Panc1 (cell line): ENCODE results near the gene EGFLAM. TPM values are rescaled to one million over a fixed set of nuclear protein-coding genes. Genes with fewer than 3 reads are reported as not detected.

Experiments used
- ATAC-seq: fragments of 200-7000 bp; cut with Tn5 transposase; 2 replicates; pipeline ENCODE4 v1.9.1; 2020; ENCODE audit warnings: mild to moderate bottlenecking, moderate library complexity
- BruUV-seq: library from RNA; stranded (reverse); fragments of 400-500 nt; replicated peaks from 2 replicates; lab custom pipeline; 2021; lab: Mats Ljungman, UMichigan
- CTCF ChIA-PET: fragments of 300-600 bp; sonication (Branson Sonifier 250); formaldehyde crosslinking; loops from one replicate; lab custom pipeline; 2022; ENCODE audit warnings: antibody characterized with exemption; lab: Charles Lee
- POLR2A ChIA-PET: fragments of 300-600 bp; sonication (Branson Sonifier 250); formaldehyde crosslinking; loops from one replicate; lab custom pipeline; 2022; ENCODE audit warnings: antibody characterized with exemption; lab: Charles Lee
- DNase-seq: peaks from one replicate; pipeline ENCODE4 v3.0.0-alpha.2; 2010; ENCODE audit warnings: low read depth, low spot score
- H3K27ac ChIP-seq: 2 replicates; pipeline ENCODE4 v1.5.1; 2011; ENCODE audit warnings: mild to moderate bottlenecking, low read length, inconsistent platforms
- H3K27me3 ChIP-seq: fragments of 200-500 bp; sonication (Bioruptor generic); 2 replicates; pipeline ENCODE4 v1.6.0; 2014; ENCODE audit warnings: low read length, inconsistent platforms; ENCODE audit not compliant: control insufficient read depth, insufficient read depth
- H3K36me3 ChIP-seq: fragments of 200-500 bp; sonication (Bioruptor generic); 2 replicates; pipeline ENCODE4 v1.5.1; 2014; ENCODE audit warnings: inconsistent platforms, mild to moderate bottlenecking, low read length, moderate library complexity; ENCODE audit not compliant: control insufficient read depth, insufficient read depth
- H3K4me1 ChIP-seq: 2 replicates; pipeline ENCODE4 v1.5.1; 2011; ENCODE audit warnings: inconsistent platforms, mild to moderate bottlenecking, low read length, moderate library complexity; ENCODE audit not compliant: control insufficient read depth, insufficient read depth
- H3K4me3 ChIP-seq, 2 experiments: 2 replicates each; pipeline ENCODE4 v1.5.1; 2011 to 2012; ENCODE audit warnings: low read depth in 2 of 2, low read length in 2 of 2, mild to moderate bottlenecking in 2 of 2, inconsistent platforms in 1 of 2, moderate library complexity in 1 of 2
- H3K9me3 ChIP-seq: fragments of 200-500 bp; sonication (Bioruptor generic); 2 replicates; pipeline ENCODE4 v1.5.1; 2014; ENCODE audit warnings: low read depth, mild to moderate bottlenecking, inconsistent platforms, low read length, moderate library complexity; ENCODE audit not compliant: control insufficient read depth, insufficient read depth
- POLR2AphosphoS5 ChIP-seq: IDR thresholded peaks from 2 replicates; pipeline ENCODE4 v1.6.1; 2012; ENCODE audit warnings: mild to moderate bottlenecking, low read depth, low read length, moderate library complexity
- REST ChIP-seq, 2 experiments: IDR thresholded peaks; 2 replicates each; pipeline ENCODE4 v1.6.1; 2011 to 2012; ENCODE audit warnings: low read depth in 2 of 2, control low read depth in 1 of 2, low read length in 1 of 2, mild to moderate bottlenecking in 1 of 2, moderate library complexity in 1 of 2; ENCODE audit not compliant: insufficient read depth in 1 of 2
- SIN3A ChIP-seq: IDR thresholded peaks from 2 replicates; pipeline ENCODE4 v1.6.1; 2012; ENCODE audit warnings: low read depth, mild to moderate bottlenecking, low read length, moderate library complexity, borderline replicate concordance; ENCODE audit not compliant: insufficient read depth
- TCF7L2 ChIP-seq: IDR thresholded peaks from 2 replicates; pipeline ENCODE4 v1.6.1; 2011; ENCODE audit warnings: mild to moderate bottlenecking, low read depth, low read length, inconsistent platforms
- in situ Hi-C: cut with HindIII; loops from 2 replicates; pipeline ENCODE4 v1.10.0; 2016; ENCODE audit warnings: low sequenced_read_pairs, low pct_unique_long_range_greater_than_20kb
- intact Hi-C: fragments of 100-400 bp; cut with micrococcal nuclease; formaldehyde crosslinking; loops from one replicate; pipeline ENCODE4 v1.10.0; 2022; ENCODE audit not compliant: unreplicated experiment
- total RNA-seq: library from RNA; stranded (reverse); gene quantifications from one replicate; pipeline ENCODE4 v1.2.1, GENCODE V29; 2021; ENCODE audit not compliant: unreplicated experiment
- TF ChIP-seq, protein P1 (sequence below): fragments of 450-650 bp; IDR thresholded peaks from 2 replicates; pipeline ENCODE4 v1.5.1; 2017; ENCODE audit warnings: mild to moderate bottlenecking

EGFLAM gene
- total RNA-seq, 1 experiment from 2014 or later = 14.8 TPM

- no peak for DNase-seq
- CTCF ChIA-PET = interaction anchor here (1.4 kb wide), 1 partner anchor 343 kb away, joined by 4 read pairs; no protein-coding TSS in a partner anchor
- Histone ChIP-seq H3K27ac (peak overlapping the region; percentile 86), H3K9me3 (no peaks in the 10 kb centered on the region), H3K4me1 (peaks cover 54% of the 10 kb centered on the region), H3K27me3 (no peaks in the 10 kb centered on the region), H3K4me3 (no peak overlapping the region), H3K36me3 (no peaks in the 10 kb centered on the region)
- intact Hi-C loops (no loop called here), in situ Hi-C loops (no loop called here)
- TF ChIP-seq SIN3A = no peak
- BruUV-seq = no TSS peak
- POLR2A ChIA-PET = interaction anchor here (0.6 kb wide), 1 partner anchor 24 kb away, joined by 4 read pairs; no protein-coding TSS in a partner anchor
- no peak for ATAC-seq
Observed at GRCh38 chr5:38466424-38467189, 208.2 kb downstream of the EGFLAM start.

GRCh38 chr5:38467353-38468040 is 209.1 kb downstream of the EGFLAM start:
- H3K4me1 ChIP-seq = peaks cover 53% of the 10 kb centered on the region
- in situ Hi-C loops = no loop called here
- ChIA-PET CTCF (interaction anchor here (0.6 to 1.4 kb wide), 4 partner anchors 26 to 342 kb away, joined by 3 to 6 read pairs (median 4); no protein-coding TSS in a partner anchor), POLR2A (interaction anchor here (0.5 to 0.6 kb wide), 2 partner anchors 23 to 377 kb away, joined by 4 to 7 read pairs; no protein-coding TSS in a partner anchor)
- no peaks in the 10 kb centered on the region for H3K36me3 ChIP-seq
- H3K4me3 ChIP-seq = peak overlapping the region; percentile 2 to 24; a peak in 3 of 4 replicates
- DNase-seq (no peak), ATAC-seq (peak; percentile 7; the same call in 1 of the 2 replicates)
- H3K27ac ChIP-seq = peak overlapping the region; percentile 86
- no peaks in the 10 kb centered on the region for H3K9me3 ChIP-seq
- TSS peak; percentile 71 for BruUV-seq
- TF ChIP-seq TCF7L2 (no peak), POLR2AphosphoS5 (no peak), SIN3A (no peak), REST (IDR thresholded peaks at IDR 0.05; ENCODE audit: insufficient read depth in 1 of 2, low read depth in 2 of 2, low read length in 1 of 2) (no peak)
- TF ChIP-seq, protein P1, sequence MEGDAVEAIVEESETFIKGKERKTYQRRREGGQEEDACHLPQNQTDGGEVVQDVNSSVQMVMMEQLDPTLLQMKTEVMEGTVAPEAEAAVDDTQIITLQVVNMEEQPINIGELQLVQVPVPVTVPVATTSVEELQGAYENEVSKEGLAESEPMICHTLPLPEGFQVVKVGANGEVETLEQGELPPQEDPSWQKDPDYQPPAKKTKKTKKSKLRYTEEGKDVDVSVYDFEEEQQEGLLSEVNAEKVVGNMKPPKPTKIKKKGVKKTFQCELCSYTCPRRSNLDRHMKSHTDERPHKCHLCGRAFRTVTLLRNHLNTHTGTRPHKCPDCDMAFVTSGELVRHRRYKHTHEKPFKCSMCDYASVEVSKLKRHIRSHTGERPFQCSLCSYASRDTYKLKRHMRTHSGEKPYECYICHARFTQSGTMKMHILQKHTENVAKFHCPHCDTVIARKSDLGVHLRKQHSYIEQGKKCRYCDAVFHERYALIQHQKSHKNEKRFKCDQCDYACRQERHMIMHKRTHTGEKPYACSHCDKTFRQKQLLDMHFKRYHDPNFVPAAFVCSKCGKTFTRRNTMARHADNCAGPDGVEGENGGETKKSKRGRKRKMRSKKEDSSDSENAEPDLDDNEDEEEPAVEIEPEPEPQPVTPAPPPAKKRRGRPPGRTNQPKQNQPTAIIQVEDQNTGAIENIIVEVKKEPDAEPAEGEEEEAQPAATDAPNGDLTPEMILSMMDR = no peak
- no peaks in the 10 kb centered on the region for H3K27me3 ChIP-seq
- intact Hi-C loops = no loop called here
